ENCODE measurements around the gene ZNF101.

- TF ChIP-seq POLR2A (IDR thresholded peaks at IDR 0.05), result no peak
- TF ChIP-seq CTCF (IDR thresholded peaks at IDR 0.05), result no peak
- no peak for TF ChIP-seq EP300 (IDR thresholded peaks at IDR 0.05)
Observed at GRCh38 chr19:19637523-19638251, 31.0 kb upstream of the ZNF101 start.

Measured in suprapubic skin (tissue), 3 donors.